GM12801 (cell line): ENCODE measurements around the gene CHKB.

Experiments
- TF ChIP-seq, protein P1 (sequence below): IDR thresholded peaks from one replicate; pipeline ENCODE4 v1.5.1; 2011; ENCODE audit warnings: control low read depth; ENCODE audit not compliant: insufficient read length; ENCODE audit errors: extremely low read depth

Gene CHKB

DNA sequence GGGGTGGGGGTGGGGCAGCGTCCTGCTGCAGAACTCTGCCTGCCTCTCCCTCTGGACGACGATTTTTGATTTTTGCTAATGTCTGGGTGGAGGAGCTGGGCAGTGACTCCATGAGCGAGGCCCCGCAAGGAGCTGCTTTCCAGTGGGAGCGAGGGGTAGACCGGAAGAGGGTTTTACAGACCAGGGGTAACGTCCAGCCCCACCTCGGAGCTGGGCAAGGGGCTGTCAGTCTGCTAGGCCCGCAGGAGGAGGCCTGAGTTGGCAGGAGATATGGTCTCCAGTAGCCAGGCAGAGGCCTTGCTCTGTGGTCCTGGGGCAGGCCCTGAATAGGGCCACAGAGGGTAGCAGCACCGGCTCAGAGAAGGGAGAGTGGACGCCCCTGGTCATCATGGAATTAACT lies 26.9 kb upstream of the CHKB start:
- TF ChIP-seq, protein P1, sequence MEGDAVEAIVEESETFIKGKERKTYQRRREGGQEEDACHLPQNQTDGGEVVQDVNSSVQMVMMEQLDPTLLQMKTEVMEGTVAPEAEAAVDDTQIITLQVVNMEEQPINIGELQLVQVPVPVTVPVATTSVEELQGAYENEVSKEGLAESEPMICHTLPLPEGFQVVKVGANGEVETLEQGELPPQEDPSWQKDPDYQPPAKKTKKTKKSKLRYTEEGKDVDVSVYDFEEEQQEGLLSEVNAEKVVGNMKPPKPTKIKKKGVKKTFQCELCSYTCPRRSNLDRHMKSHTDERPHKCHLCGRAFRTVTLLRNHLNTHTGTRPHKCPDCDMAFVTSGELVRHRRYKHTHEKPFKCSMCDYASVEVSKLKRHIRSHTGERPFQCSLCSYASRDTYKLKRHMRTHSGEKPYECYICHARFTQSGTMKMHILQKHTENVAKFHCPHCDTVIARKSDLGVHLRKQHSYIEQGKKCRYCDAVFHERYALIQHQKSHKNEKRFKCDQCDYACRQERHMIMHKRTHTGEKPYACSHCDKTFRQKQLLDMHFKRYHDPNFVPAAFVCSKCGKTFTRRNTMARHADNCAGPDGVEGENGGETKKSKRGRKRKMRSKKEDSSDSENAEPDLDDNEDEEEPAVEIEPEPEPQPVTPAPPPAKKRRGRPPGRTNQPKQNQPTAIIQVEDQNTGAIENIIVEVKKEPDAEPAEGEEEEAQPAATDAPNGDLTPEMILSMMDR = no peak

DNA sequence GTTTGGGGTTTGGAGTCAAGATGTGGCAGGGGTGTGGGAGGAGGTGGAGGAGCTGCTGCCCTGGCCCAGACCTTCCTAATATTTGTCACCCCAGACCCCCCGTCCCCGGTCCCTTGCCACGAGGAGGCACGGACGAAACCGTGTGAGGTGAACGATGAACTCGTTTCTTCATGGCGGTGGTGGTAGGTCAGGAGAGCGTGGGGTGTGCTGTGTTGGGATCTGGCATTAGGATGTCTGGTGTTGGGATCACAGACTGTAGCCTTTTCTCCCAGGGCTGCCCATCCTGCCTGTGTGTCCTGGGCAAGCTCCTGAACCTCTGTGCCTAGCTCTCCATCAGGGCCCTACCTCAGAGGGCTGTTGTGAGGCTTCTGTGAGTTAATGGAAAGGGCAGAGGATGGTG lies 26.3 kb upstream of the CHKB start:
- TF ChIP-seq, protein P1 = no peak

DNA sequence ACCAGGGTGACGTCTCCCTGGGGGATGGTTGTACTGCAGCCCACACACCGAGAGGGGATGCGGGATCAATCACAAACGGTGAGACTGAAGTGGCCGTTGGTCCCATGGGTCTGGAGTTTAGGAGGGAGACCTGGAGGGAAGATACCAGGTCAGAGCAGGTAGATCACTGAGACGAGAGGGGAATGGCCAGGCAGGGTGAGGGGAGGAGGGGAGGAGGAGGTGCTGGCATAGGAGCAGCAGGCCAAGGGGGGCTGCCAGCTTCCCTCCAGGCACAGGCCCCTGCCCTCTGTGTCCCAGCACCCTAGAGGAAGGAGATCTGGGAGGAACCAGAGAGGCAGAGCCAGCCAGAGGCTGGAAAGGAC lies 25.0 kb upstream of the CHKB start:
- TF ChIP-seq, protein P1 = no peak

DNA sequence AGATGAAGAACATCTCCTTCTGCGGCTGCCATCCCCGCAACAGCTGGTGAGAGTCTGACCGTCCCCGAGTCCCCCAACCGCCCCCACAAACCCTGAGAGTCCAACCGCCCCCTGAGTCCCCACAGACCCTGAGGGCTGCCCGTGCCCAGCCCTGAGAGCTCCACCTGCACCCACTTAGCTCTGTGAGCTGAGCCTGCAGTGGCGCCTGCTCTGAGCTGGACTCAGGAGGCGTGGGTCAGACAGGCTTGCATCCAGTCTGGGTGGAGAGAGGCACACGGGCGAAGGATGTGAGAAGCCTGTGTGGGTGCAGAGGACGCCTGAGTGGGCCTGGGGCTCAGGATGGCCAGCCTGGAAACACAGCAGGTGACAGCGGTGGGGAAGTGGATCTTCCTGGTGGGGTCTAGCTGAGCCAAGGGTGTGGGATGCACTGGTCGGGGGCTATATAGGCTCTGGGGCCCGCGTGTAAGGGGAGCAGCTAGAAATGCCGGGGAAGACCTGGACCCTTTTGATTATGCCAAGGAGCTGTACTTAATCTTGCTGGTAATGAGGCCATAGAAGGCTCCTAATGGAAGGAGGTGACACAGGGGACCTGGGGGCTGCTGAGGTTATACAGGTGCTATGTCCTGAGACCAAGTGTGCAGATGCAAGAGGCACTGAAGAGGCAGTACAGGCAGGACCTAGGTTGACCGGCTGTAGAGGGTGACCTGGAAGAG lies 24.5 kb upstream of the CHKB start:
- TF ChIP-seq, protein P1 = no peak

DNA sequence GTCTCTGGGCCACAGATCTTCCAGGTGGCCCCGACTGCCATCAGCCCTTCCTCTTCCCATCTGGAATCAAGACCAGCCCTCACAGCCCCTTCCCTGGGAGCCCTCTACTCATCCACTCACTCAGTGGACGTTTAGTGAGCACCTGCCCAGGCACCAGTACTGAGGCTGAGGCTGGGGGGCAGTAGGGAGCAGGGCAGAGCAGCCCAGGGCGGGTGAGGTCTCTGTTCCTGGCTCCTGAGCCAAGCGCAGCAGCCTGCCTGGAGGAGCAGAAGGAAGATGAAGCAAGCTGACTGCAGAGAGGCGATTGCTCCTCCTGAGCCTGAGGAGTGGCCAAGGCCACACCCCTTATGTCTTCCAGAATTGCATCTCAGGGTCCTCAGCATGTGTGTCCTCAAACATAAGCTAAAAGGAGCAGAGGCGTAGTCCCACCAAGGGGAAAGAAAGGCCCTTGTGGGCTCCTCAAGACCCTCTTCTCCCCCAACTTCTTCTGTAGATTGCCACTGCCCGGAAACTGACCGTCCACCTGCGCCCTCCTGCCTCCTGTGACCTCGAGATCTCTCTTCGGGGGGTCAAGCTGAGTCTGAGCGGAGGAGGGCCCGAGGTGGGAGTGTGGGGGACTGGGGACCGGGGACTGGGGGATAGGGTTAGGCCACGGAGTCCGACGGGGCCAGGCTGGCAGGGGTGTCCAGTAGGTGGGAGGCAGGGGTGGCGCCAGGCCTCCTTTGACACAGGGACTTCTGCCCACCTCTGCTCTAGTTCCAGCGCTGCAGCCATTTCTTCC lies 23.7 kb upstream of the CHKB start:
- TF ChIP-seq, protein P1 = no peak

DNA sequence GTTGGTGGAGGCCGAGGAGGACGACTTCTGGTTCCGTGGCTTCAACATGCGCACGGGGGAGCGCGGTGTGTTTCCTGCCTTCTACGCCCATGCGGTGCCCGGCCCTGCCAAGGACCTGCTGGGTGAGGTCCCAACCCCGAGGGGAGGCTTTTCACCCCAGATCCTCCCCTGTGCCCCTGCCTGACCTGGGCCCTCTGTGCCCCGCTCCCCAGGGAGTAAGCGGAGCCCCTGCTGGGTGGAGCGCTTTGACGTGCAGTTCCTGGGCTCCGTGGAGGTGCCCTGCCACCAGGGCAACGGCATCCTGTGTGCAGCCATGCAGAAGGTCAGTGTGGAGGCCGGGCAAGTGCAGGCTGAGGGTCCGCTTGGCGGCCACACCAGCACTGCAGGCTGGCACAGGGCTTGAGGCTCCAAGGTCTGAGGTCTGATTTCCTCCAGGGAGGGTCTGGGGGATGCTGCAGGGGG lies 23.0 kb upstream of the CHKB start:
- TF ChIP-seq, protein P1 = no peak

DNA sequence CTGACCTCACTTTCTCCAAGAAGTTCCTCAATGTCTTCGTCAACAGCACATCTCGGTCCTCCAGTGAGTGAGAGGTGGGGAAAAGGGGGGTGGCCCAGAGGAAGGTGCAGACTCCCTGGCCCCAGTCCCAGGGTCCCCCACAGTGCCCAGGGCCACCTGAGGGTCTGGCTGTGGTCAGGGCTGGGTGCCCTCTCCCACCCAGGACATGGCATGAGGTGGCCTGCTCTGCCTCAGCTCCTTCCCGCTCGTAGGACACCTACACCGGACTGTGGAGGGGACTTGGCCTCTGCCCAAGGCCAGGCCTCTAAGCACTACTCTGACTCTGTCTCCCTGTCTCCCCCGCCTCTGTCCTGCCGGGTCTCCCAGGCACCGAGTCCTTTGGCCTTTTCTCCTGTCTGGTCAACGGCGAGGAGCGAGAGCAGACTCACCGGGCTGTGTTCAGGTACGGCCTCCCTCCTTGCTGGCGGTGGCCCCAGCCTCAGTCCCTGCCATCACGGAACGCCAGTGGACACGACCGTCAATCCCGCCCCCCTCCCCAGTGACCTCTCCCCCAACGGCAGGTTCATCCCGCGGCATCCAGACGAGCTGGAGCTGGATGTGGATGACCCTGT lies 22.5 kb upstream of the CHKB start:
- TF ChIP-seq, protein P1 = no peak
